DOHH2 (cell line): Measurements from ENCODE around the gene SIK3.

ENCODE experiments used
- EZH2phosphoT487 ChIP-seq: fragments of 200-600 bp; sonication (generic); IDR thresholded peaks from 2 replicates; pipeline ENCODE4 v1.6.1; 2017; ENCODE audit warnings: borderline replicate concordance, mild to moderate bottlenecking, antibody characterized with exemption, low read length, moderate library complexity, mixed read lengths
- TF ChIP-seq, protein P1 (sequence below): fragments of 200-600 bp; sonication (generic); IDR thresholded peaks from one replicate; pipeline ENCODE4 v1.5.1; 2014; ENCODE audit warnings: antibody characterized with exemption, mild to moderate bottlenecking, low read depth, low read length; ENCODE audit not compliant: poor library complexity, severe bottlenecking

DNA sequence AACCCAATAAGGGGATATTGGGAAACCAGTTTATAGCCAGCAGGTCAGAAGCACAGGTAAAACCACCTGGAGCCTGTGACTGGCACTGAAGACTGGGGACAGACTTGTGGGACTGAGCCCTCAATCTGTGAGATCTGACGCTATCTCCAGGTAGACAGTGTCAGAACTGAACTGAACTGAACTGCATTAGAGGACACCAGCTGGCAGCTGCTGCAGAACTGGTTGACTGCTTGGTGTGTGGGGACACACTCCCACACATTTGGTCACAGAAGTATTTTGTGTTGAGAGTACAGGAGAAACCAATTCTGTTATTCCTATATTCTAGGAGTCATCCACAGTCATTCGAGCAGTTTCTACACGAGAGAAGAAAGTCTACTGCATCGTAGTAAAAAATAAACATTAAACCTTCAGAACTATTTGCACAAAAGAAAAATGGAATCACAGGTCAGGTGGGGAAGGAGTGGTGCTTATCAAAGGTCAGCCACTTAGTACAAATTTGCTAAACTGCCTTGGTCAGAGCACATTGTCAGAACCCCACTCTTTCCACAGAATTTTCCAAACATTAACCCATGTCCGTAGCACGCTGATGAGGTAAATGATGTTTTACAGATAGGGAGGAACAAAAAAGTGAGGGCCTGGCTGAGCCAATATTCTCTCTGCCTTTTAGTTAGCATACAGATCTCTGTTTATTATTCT is 77.2 kb downstream of the SIK3 start:
- TF ChIP-seq, protein P1, sequence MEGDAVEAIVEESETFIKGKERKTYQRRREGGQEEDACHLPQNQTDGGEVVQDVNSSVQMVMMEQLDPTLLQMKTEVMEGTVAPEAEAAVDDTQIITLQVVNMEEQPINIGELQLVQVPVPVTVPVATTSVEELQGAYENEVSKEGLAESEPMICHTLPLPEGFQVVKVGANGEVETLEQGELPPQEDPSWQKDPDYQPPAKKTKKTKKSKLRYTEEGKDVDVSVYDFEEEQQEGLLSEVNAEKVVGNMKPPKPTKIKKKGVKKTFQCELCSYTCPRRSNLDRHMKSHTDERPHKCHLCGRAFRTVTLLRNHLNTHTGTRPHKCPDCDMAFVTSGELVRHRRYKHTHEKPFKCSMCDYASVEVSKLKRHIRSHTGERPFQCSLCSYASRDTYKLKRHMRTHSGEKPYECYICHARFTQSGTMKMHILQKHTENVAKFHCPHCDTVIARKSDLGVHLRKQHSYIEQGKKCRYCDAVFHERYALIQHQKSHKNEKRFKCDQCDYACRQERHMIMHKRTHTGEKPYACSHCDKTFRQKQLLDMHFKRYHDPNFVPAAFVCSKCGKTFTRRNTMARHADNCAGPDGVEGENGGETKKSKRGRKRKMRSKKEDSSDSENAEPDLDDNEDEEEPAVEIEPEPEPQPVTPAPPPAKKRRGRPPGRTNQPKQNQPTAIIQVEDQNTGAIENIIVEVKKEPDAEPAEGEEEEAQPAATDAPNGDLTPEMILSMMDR: no peak
- no peak for TF ChIP-seq EZH2phosphoT487
